GM08714 (cell line): Measurements from ENCODE around the gene RABGAP1L.

Source experiments
- H3K4me3 ChIP-seq: fragments of 200-500 bp; sonication (Bioruptor generic); 2 replicates; pipeline ENCODE4 v1.5.1; 2014; ENCODE audit warnings: mild to moderate bottlenecking, low read length, inconsistent platforms
- ZNF274 ChIP-seq: IDR thresholded peaks from 2 replicates; pipeline ENCODE4 v1.6.1; 2012; ENCODE audit warnings: mild to moderate bottlenecking, low read depth, low read length

RABGAP1L gene

GRCh38 chr1:174902531-174903099, 743.3 kb downstream of the RABGAP1L start:
- no peak overlapping the region for H3K4me3 ChIP-seq
- TF ChIP-seq ZNF274 = no peak

DNA sequence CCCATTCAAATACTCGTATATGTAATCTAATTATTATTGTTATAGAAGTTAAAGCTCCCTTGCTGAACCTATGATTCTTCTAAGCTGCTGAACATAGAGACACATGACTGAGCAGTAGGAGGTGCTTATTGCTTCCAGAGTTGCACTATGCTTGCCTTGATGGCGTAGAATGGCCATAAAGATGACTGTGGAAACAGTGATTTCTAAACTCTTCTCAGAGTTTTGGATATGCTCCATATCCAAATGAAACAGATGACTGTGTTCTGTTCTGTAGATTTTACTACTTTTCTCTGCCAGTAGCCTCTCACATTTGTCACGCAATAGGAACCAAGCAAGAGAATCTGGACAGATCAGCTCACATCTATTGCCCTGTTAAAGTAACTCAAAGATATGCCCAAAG, 752.3 kb downstream of the RABGAP1L start:
- no peak overlapping the region for H3K4me3 ChIP-seq
- no peak for TF ChIP-seq ZNF274

GRCh38 chr1:174912264-174912663, 752.9 kb downstream of the RABGAP1L start:
- H3K4me3 ChIP-seq = no peak overlapping the region
- no peak for TF ChIP-seq ZNF274

DNA sequence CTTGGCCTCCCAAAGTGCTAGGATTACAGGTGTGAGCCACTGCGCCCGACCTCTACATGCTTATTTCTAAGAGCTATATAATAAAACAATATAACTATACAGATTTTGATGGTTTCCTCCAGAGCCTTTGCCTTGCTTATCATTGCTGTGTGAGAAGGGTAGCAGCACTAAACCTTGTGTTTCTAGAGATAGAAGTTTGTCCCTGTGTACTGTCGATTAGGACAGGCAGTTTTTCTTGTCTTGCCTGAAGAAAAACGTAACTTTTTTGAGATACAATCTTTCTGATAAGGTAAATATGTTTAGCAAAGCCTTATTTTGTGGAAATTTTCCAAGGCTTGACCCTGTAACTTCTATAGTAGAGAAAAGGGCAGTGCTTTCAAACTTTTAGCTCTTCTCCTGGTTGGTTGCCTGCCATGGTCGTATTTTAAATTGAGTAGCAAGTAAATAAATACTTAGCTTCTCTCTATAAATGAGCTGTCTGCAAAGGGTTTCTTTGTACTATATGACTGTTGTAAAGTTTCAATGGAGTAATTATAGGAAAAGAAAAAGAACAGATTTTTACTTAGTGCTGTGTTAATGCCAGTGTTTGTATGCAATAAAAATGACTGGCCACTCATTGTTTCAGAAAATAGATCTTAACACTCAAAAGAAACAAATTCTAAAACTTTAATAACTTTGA, 754.0 kb downstream of the RABGAP1L start:
- no peak overlapping the region for H3K4me3 ChIP-seq
- TF ChIP-seq ZNF274 = no peak

- no peak for TF ChIP-seq ZNF274
- no peak overlapping the region for H3K4me3 ChIP-seq
Observed at GRCh38 chr1:174914991-174915390, 755.7 kb downstream of the RABGAP1L start.

GRCh38 chr1:174916846-174917245, 757.5 kb downstream of the RABGAP1L start:
- no peak for TF ChIP-seq ZNF274
- H3K4me3 ChIP-seq = no peak overlapping the region

DNA sequence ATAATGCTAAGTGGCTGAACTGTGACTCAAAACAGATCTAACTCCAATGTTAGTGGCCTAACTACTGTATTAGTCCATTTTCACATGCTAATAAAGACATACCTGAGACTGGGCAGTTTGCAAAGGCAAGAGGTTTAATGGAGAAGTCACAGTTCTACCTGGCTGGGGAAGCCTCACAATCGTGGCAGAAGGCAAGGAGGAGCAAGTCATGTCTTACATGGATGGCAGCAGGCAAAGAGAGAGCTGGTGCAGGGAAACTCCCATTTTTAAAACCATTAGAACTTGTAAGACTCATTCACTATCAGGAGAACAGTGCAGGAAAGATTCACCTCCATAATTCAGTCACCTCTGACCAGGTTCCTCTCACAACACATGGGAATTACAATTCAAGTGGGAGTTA, 760.8 kb downstream of the RABGAP1L start:
- no peak overlapping the region for H3K4me3 ChIP-seq
- TF ChIP-seq ZNF274 = no peak

DNA sequence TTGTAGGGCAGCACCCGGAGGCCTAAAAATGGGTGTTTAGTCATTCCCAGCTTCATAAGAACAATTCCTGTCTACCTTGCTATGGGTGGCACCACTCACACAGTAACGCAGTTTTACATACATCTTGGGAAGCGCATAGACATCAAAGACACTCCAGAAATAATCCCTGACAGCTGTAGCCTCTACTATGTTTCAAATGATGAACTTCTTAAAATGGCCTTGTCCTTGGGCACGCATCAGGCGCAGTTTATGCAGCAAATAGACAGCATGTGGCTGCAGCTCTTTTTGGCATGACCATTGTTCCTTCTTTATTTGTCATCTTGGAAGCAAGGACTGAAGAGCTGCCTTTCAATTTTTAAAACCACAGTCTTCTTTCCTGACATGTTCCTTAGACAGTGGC, 762.8 kb downstream of the RABGAP1L start:
- TF ChIP-seq ZNF274 = no peak
- H3K4me3 ChIP-seq = no peak overlapping the region

GRCh38 chr1:174923820-174924219, 764.5 kb downstream of the RABGAP1L start:
- no peak overlapping the region for H3K4me3 ChIP-seq
- no peak for TF ChIP-seq ZNF274

- H3K4me3 ChIP-seq = no peak overlapping the region
- TF ChIP-seq ZNF274 = no peak
Observed at GRCh38 chr1:174928541-174928940, 769.2 kb downstream of the RABGAP1L start.

DNA sequence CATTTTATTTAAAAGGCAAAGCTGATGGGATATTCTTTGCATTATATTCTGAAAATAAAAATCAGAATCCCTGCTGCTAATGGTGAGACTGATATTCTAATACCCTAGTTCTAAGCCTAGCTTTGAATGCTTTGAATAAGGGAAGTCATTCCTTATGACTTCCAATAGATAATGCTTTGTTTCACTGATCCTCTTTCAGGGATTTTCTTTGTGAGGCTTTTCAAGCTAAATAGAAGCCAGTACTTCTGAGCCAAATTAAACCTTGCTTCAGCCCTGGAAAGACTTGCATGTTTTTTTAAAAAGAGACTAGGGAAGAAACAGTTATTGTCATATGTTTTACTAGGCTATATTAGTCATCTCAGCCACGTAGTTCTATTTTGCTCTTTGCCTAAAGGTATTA, 771.9 kb downstream of the RABGAP1L start:
- H3K4me3 ChIP-seq = no peak overlapping the region
- no peak for TF ChIP-seq ZNF274

- no peak overlapping the region for H3K4me3 ChIP-seq
- TF ChIP-seq ZNF274 = no peak
Observed at GRCh38 chr1:174932587-174932986, 773.3 kb downstream of the RABGAP1L start.

- no peak for TF ChIP-seq ZNF274
Observed at GRCh38 chr1:174935961-174936727, 776.8 kb downstream of the RABGAP1L start.

GRCh38 chr1:174938281-174939007, 779.1 kb downstream of the RABGAP1L start:
- no peak for TF ChIP-seq ZNF274
- H3K4me3 ChIP-seq = no peak overlapping the region

More at GRCh38 chr1:174935961-174936727, 776.8 kb downstream of the RABGAP1L start:
- no peak overlapping the region for H3K4me3 ChIP-seq
